OCI-LY7 (cell line): Measurements from ENCODE around the gene BICC1. TPM values are rescaled to one million over a fixed set of nuclear protein-coding genes. Genes with fewer than 3 reads are reported as not detected.

Source experiments
- BruUV-seq: library from RNA; stranded (reverse); fragments of 400-500 nt; replicated peaks from 2 replicates; lab custom pipeline; 2021; lab: Mats Ljungman, UMichigan
- CTCF ChIA-PET: fragments of 300-600 bp; sonication (Branson Sonifier 250); formaldehyde crosslinking; loops from one replicate; lab custom pipeline; 2022; ENCODE audit warnings: antibody characterized with exemption; ENCODE audit not compliant: unreplicated experiment; lab: Charles Lee
- POLR2A ChIA-PET: fragments of 300-600 bp; sonication (Branson Sonifier 250); formaldehyde crosslinking; loops from one replicate; lab custom pipeline; 2022; ENCODE audit warnings: antibody characterized with exemption; lab: Charles Lee
- DNase-seq: peaks from one replicate; pipeline ENCODE4 v3.0.0-alpha.2; 2015; ENCODE audit warnings: low spot score
- H2AFZ ChIP-seq: fragments of 200-600 bp; sonication (generic), shearing (Covaris generic); 2 replicates; pipeline ENCODE4 v1.6.1; 2014; ENCODE audit warnings: mild to moderate bottlenecking, antibody characterized with exemption, low read length, moderate library complexity
- H3K27ac ChIP-seq: fragments of 200-600 bp; sonication (generic); 2 replicates; pipeline ENCODE4 v1.5.1; 2014; ENCODE audit warnings: mixed run types, low read depth, mild to moderate bottlenecking, moderate library complexity, low read length, inconsistent platforms; ENCODE audit not compliant: poor library complexity, severe bottlenecking
- H3K36me3 ChIP-seq: fragments of 200-600 bp; sonication (generic); 2 replicates; pipeline ENCODE4 v1.6.1; 2014; ENCODE audit warnings: mild to moderate bottlenecking, antibody characterized with exemption, low read length, moderate library complexity, mixed read lengths; ENCODE audit not compliant: insufficient read depth
- H3K4me1 ChIP-seq: fragments of 200-600 bp; sonication (generic); 2 replicates; pipeline ENCODE4 v1.5.1; 2014; ENCODE audit warnings: mild to moderate bottlenecking, low read length; ENCODE audit not compliant: insufficient read depth, poor library complexity, severe bottlenecking
- H3K4me2 ChIP-seq: fragments of 200-600 bp; sonication (generic); 2 replicates; pipeline ENCODE4 v1.6.1; 2014; ENCODE audit warnings: mild to moderate bottlenecking, low read length
- H3K4me3 ChIP-seq: fragments of 200-600 bp; sonication (generic); 2 replicates; pipeline ENCODE4 v1.5.1; 2014; ENCODE audit warnings: mild to moderate bottlenecking, low read depth, low read length; ENCODE audit not compliant: poor library complexity, severe bottlenecking
- H3K79me2 ChIP-seq: fragments of 200-600 bp; sonication (generic); 2 replicates; pipeline ENCODE4 v1.6.1; 2016; ENCODE audit warnings: low read depth, mild to moderate bottlenecking, low read length, moderate library complexity, mixed read lengths; ENCODE audit not compliant: insufficient read depth
- H3K9me2 ChIP-seq: fragments of 200-600 bp; sonication (generic); 2 replicates; pipeline ENCODE4 v1.6.1; 2016; ENCODE audit warnings: mild to moderate bottlenecking, low read length, mixed read lengths; ENCODE audit not compliant: insufficient read depth
- H3K9me3 ChIP-seq: fragments of 200-600 bp; sonication (generic); 2 replicates; pipeline ENCODE4 v1.6.1; 2014; ENCODE audit warnings: mild to moderate bottlenecking, mixed run types, low read length, mixed read lengths
- H4K20me1 ChIP-seq: fragments of 200-600 bp; sonication (generic); 2 replicates; pipeline ENCODE4 v1.6.1; 2014; ENCODE audit warnings: mild to moderate bottlenecking, antibody characterized with exemption, low read length, moderate library complexity, mixed read lengths; ENCODE audit not compliant: insufficient read depth
- CTCF ChIP-seq: fragments of 200-600 bp; sonication (generic); conservative IDR thresholded peaks from 2 replicates; pipeline ENCODE4 v1.5.1; 2014; ENCODE audit warnings: mild to moderate bottlenecking, antibody characterized with exemption, low read length, moderate library complexity, mixed read lengths
- EZH2phosphoT487 ChIP-seq: fragments of 200-600 bp; sonication (generic); IDR thresholded peaks from 2 replicates; pipeline ENCODE4 v1.6.1; 2018; ENCODE audit warnings: low read depth, borderline replicate concordance, mild to moderate bottlenecking, mixed run types, antibody characterized with exemption, low read length, moderate library complexity, mixed read lengths
- intact Hi-C: fragments of 100-400 bp; cut with micrococcal nuclease; formaldehyde crosslinking; loops from one replicate; pipeline ENCODE4 v1.10.0; 2022; ENCODE audit not compliant: unreplicated experiment
- total RNA-seq, 2 experiments: library from RNA; depleted of rRNA in 1 of 2; stranded (reverse); fragments of >200 nt in 1 of 2; shearing (Covaris generic) in 1 of 2; gene quantifications; 2 replicates each; pipeline ENCODE4 v1.2.3, GENCODE V29; 2014 to 2022

The BICC1 gene
- total RNA-seq, 2 experiments from 2014 or later, result not detected

- ChIA-PET CTCF (no interaction called here), POLR2A (no interaction called here)
- H3K9me3 ChIP-seq, result no peaks in the 10 kb centered on the region
- H3K9me2 ChIP-seq, result no peaks in the 10 kb centered on the region
- H3K27ac ChIP-seq, result no peak overlapping the region
- H4K20me1 ChIP-seq, result no peaks in the 10 kb centered on the region
- TF ChIP-seq EZH2phosphoT487, result no peak
- TF ChIP-seq CTCF, result no peak
- intact Hi-C loops, result loop anchor here (1.0 kb wide), 1 partner anchor 839 kb away; no protein-coding TSS in a partner anchor
- DNase-seq, result no peak
- no peaks in the 10 kb centered on the region for H3K36me3 ChIP-seq
- no peaks in the 10 kb centered on the region for H3K79me2 ChIP-seq
- H2AFZ ChIP-seq, result no peak overlapping the region
- no peaks in the 10 kb centered on the region for H3K4me1 ChIP-seq
- no TSS peak for BruUV-seq
- H3K4me3 ChIP-seq, result no peak overlapping the region
- no peak overlapping the region for H3K4me2 ChIP-seq
Measured at GRCh38 chr10:58782876-58783851, 270.5 kb downstream of the BICC1 start.

GRCh38 chr10:58784361-58784760, 271.7 kb downstream of the BICC1 start:
- Histone ChIP-seq H3K9me2 (no peaks in the 10 kb centered on the region), H3K36me3 (no peaks in the 10 kb centered on the region), H3K27ac (no peak overlapping the region), H4K20me1 (no peaks in the 10 kb centered on the region), H3K9me3 (no peaks in the 10 kb centered on the region), H2AFZ (no peak overlapping the region), H3K4me3 (no peak overlapping the region), H3K79me2 (no peaks in the 10 kb centered on the region), H3K4me2 (no peak overlapping the region), H3K4me1 (no peaks in the 10 kb centered on the region)
- TF ChIP-seq CTCF (no peak), EZH2phosphoT487 (no peak)
- CTCF ChIA-PET, result no interaction called here
- no TSS peak for BruUV-seq
- POLR2A ChIA-PET, result no interaction called here
- intact Hi-C loops, result no loop called here
- no peak for DNase-seq

GRCh38 chr10:58785354-58785753, 272.7 kb downstream of the BICC1 start:
- Histone ChIP-seq H3K4me3 (no peak overlapping the region), H3K9me2 (no peaks in the 10 kb centered on the region), H3K9me3 (no peaks in the 10 kb centered on the region), H3K27ac (no peak overlapping the region), H3K4me2 (no peak overlapping the region), H3K36me3 (no peaks in the 10 kb centered on the region), H2AFZ (no peak overlapping the region), H3K79me2 (no peaks in the 10 kb centered on the region), H3K4me1 (no peaks in the 10 kb centered on the region), H4K20me1 (no peaks in the 10 kb centered on the region)
- ChIA-PET CTCF (no interaction called here), POLR2A (no interaction called here)
- no peak for DNase-seq
- BruUV-seq, result no TSS peak
- intact Hi-C loops, result no loop called here
- TF ChIP-seq EZH2phosphoT487 (no peak), CTCF (no peak)
